ENCODE measurements around the gene TBC1D8. TPM values are rescaled to one million over a fixed set of nuclear protein-coding genes. Genes with fewer than 3 reads are reported as not detected.

The TBC1D8 gene
- total and polyA plus RNA-seq, 2 of the 13 experiments (the other 11 are each of a cell fraction or from before 2014, with no cell fraction given), result 45.1 to 95.4 TPM

- TF ChIP-seq STAT6 (CRISPR knock-in tag; IDR thresholded peaks at IDR 0.05; ENCODE audit: borderline replicate concordance) (no peak), ZNF652 (CRISPR knock-in tag; IDR thresholded peaks at IDR 0.05; ENCODE audit: borderline replicate concordance, low read depth) (peak; percentile 60; the same call in 1 of the 2 replicates), RBM22 (optimal IDR thresholded peaks at IDR 0.05; ENCODE audit: low read length) (peak; percentile 8), FOXM1 (CRISPR knock-in tag; IDR thresholded peaks at IDR 0.05) (no peak), SALL1 (CRISPR knock-in tag; IDR thresholded peaks at IDR 0.05) (no peak), ZNF687 (CRISPR knock-in tag; IDR thresholded peaks at IDR 0.05) (peak; percentile 44), ZSCAN21 (CRISPR knock-in tag; IDR thresholded peaks at IDR 0.05; ENCODE audit: borderline replicate concordance) (0 out of 2 replicates have a peak, but pooled peaks have one; percentile 30), ZFP91 (CRISPR knock-in tag; IDR thresholded peaks at IDR 0.05; ENCODE audit: borderline replicate concordance) (no peak), TFE3 (CRISPR knock-in tag; IDR thresholded peaks at IDR 0.05) (no peak), ELF1 (CRISPR knock-in tag; IDR thresholded peaks at IDR 0.05) (no peak)
- TF ChIP-seq, protein P1, sequence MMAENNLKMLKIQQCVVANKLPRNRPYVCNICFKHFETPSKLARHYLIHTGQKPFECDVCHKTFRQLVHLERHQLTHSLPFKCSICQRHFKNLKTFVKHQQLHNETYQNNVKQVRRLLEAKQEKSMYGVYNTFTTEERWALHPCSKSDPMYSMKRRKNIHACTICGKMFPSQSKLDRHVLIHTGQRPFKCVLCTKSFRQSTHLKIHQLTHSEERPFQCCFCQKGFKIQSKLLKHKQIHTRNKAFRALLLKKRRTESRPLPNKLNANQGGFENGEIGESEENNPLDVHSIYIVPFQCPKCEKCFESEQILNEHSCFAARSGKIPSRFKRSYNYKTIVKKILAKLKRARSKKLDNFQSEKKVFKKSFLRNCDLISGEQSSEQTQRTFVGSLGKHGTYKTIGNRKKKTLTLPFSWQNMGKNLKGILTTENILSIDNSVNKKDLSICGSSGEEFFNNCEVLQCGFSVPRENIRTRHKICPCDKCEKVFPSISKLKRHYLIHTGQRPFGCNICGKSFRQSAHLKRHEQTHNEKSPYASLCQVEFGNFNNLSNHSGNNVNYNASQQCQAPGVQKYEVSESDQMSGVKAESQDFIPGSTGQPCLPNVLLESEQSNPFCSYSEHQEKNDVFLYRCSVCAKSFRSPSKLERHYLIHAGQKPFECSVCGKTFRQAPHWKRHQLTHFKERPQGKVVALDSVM (CRISPR knock-in tag; IDR thresholded peaks at IDR 0.05), result no peak
- TF ChIP-seq, protein P2, sequence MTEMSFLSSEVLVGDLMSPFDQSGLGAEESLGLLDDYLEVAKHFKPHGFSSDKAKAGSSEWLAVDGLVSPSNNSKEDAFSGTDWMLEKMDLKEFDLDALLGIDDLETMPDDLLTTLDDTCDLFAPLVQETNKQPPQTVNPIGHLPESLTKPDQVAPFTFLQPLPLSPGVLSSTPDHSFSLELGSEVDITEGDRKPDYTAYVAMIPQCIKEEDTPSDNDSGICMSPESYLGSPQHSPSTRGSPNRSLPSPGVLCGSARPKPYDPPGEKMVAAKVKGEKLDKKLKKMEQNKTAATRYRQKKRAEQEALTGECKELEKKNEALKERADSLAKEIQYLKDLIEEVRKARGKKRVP (CRISPR knock-in tag; IDR thresholded peaks at IDR 0.05), result no peak
These were observed 61.0 kb downstream of the TBC1D8 start (continued) for GRCh38 chr2:101089942-101090799.

All from HepG2 (cell line).